ENCODE measurements around the gene APBA2. TPM values are rescaled to one million over a fixed set of nuclear protein-coding genes. Genes with fewer than 3 reads are reported as not detected.

APBA2 gene
- total RNA-seq, 4 donors from 2014 or later = 1.3 to 7.0 (median 2.4) TPM

GRCh38 chr15:28918141-28918983 lies 32.6 kb downstream of the APBA2 start:
- Histone ChIP-seq H3K4me3 (no peak overlapping the region), H3K27ac (no peak overlapping the region), H3K36me3 (no peaks in the 10 kb centered on the region), H3K9me3 (no peaks in the 10 kb centered on the region), H3K4me1 (no peaks in the 10 kb centered on the region), H3K27me3 (no peaks in the 10 kb centered on the region)
- peak in 1 of 2 donors; percentile 69 for DNase-seq (ENCODE audit: low spot score in 2 of 2)
- 75% methylated on average over 36 of the region's 41 CpGs for WGBS
- TF ChIP-seq POLR2AphosphoS5 (IDR thresholded peaks at IDR 0.05) = no peak
- TF ChIP-seq CTCF (IDR thresholded peaks at IDR 0.05) = no peak
- no peak for TF ChIP-seq POLR2A (IDR thresholded peaks at IDR 0.05)
- no peak for TF ChIP-seq EP300 (IDR thresholded peaks at IDR 0.05)

- Histone ChIP-seq H3K36me3 (no peaks in the 10 kb centered on the region), H3K9me3 (no peaks in the 10 kb centered on the region), H3K4me1 (no peaks in the 10 kb centered on the region), H3K4me3 (no peak overlapping the region), H3K27ac (no peak overlapping the region), H3K27me3 (no peaks in the 10 kb centered on the region)
- DNase-seq (ENCODE audit: low spot score in 2 of 2) = peak in 1 of 2 donors; percentile 75
- 87% methylated on average over 6 of the region's 17 CpGs for WGBS
- TF ChIP-seq POLR2AphosphoS5 (IDR thresholded peaks at IDR 0.05) (no peak), CTCF (IDR thresholded peaks at IDR 0.05) (no peak), EP300 (IDR thresholded peaks at IDR 0.05) (no peak), POLR2A (IDR thresholded peaks at IDR 0.05) (no peak)
Measured at GRCh38 chr15:28919201-28919635, 33.4 kb downstream of the APBA2 start.

- peak in 1 of 2 donors; percentile 69 for DNase-seq (ENCODE audit: low spot score in 2 of 2)
- H3K4me1 ChIP-seq = no peaks in the 10 kb centered on the region
- no peak overlapping the region for H3K27ac ChIP-seq
- no peaks in the 10 kb centered on the region for H3K36me3 ChIP-seq
- WGBS = 89% methylated on average over 13 of the region's 13 CpGs
- TF ChIP-seq POLR2AphosphoS5 (IDR thresholded peaks at IDR 0.05) (no peak), EP300 (IDR thresholded peaks at IDR 0.05) (no peak), POLR2A (IDR thresholded peaks at IDR 0.05) (no peak)
- H3K9me3 ChIP-seq = no peaks in the 10 kb centered on the region
- no peaks in the 10 kb centered on the region for H3K27me3 ChIP-seq
- no peak overlapping the region for H3K4me3 ChIP-seq
Measured at GRCh38 chr15:28919679-28920655, 34.2 kb downstream of the APBA2 start.

GRCh38 chr15:28920781-28921331 lies 35.1 kb downstream of the APBA2 start:
- TF ChIP-seq CTCF (IDR thresholded peaks at IDR 0.05) (no peak), POLR2AphosphoS5 (IDR thresholded peaks at IDR 0.05) (no peak), POLR2A (IDR thresholded peaks at IDR 0.05) (no peak), EP300 (IDR thresholded peaks at IDR 0.05) (no peak)
- 68% methylated on average over 5 of the region's 5 CpGs for WGBS
- no peaks in the 10 kb centered on the region for H3K36me3 ChIP-seq

GRCh38 chr15:28921336-28921735 lies 35.6 kb downstream of the APBA2 start:
- DNase-seq (ENCODE audit: low spot score in 2 of 2) = no peak
- H3K4me1 ChIP-seq = no peaks in the 10 kb centered on the region
- H3K27me3 ChIP-seq = no peaks in the 10 kb centered on the region
- TF ChIP-seq POLR2AphosphoS5 (IDR thresholded peaks at IDR 0.05) (no peak), CTCF (IDR thresholded peaks at IDR 0.05) (no peak), POLR2A (IDR thresholded peaks at IDR 0.05) (no peak), EP300 (IDR thresholded peaks at IDR 0.05) (no peak)
- no peaks in the 10 kb centered on the region for H3K9me3 ChIP-seq
- WGBS = 90% methylated on average over 10 of the region's 10 CpGs
- no peaks in the 10 kb centered on the region for H3K36me3 ChIP-seq
- H3K27ac ChIP-seq = no peak overlapping the region
- no peak overlapping the region for H3K4me3 ChIP-seq

More at GRCh38 chr15:28920781-28921331, 35.1 kb downstream of the APBA2 start:
- no peaks in the 10 kb centered on the region for H3K4me1 ChIP-seq
- no peak overlapping the region for H3K4me3 ChIP-seq
- no peak overlapping the region for H3K27ac ChIP-seq
- no peaks in the 10 kb centered on the region for H3K9me3 ChIP-seq
- peak in 1 of 2 donors; percentile 28 for DNase-seq (ENCODE audit: low spot score in 2 of 2)
- no peaks in the 10 kb centered on the region for H3K27me3 ChIP-seq
